A673 (cell line): ENCODE measurements around the gene TMEM203. TPM values are rescaled to one million over a fixed set of nuclear protein-coding genes. Genes with fewer than 3 reads are reported as not detected.

ENCODE experiments used
- BruUV-seq: library from RNA; stranded (reverse); fragments of 400-500 nt; replicated peaks from 2 replicates; lab custom pipeline; 2021; lab: Mats Ljungman, UMichigan
- CTCF ChIA-PET: fragments of 300-600 bp; sonication (Branson Sonifier 250); formaldehyde crosslinking; loops from one replicate; lab custom pipeline; 2022; ENCODE audit warnings: antibody characterized with exemption; lab: Charles Lee
- POLR2A ChIA-PET: fragments of 300-600 bp; sonication (Branson Sonifier 250); formaldehyde crosslinking; loops from one replicate; lab custom pipeline; 2022; ENCODE audit warnings: antibody characterized with exemption; ENCODE audit not compliant: low non-redundant PET; lab: Charles Lee
- DNase-seq: peaks from one replicate; pipeline ENCODE4 v3.0.0-alpha.2; 2015; ENCODE audit warnings: low spot score
- H3K27ac ChIP-seq: fragments of 200-600 bp; sonication (generic); 2 replicates; pipeline ENCODE4 v1.5.1; 2016; ENCODE audit warnings: mixed run types, low read depth, mild to moderate bottlenecking, mixed read lengths, antibody characterized with exemption, low read length; ENCODE audit not compliant: poor library complexity, severe bottlenecking
- H3K27me3 ChIP-seq: fragments of 200-600 bp; sonication (generic); replicated peaks from 2 replicates; pipeline ENCODE4 v1.6.1; 2017; ENCODE audit warnings: mixed run types, low read depth, mild to moderate bottlenecking, mixed read lengths, antibody characterized with exemption, low read length; ENCODE audit not compliant: insufficient read depth, poor library complexity
- H3K36me3 ChIP-seq: fragments of 200-600 bp; sonication (generic); 2 replicates; pipeline ENCODE4 v1.6.1; 2016; ENCODE audit warnings: mixed run types, mild to moderate bottlenecking, mixed read lengths, antibody characterized with exemption, low read length; ENCODE audit not compliant: insufficient read depth, poor library complexity, severe bottlenecking
- H3K4me1 ChIP-seq: fragments of 200-600 bp; sonication (generic); 2 replicates; pipeline ENCODE4 v1.6.1; 2017; ENCODE audit warnings: mixed run types, mild to moderate bottlenecking, mixed read lengths, antibody characterized with exemption, low read length; ENCODE audit not compliant: insufficient read depth, poor library complexity, severe bottlenecking
- H3K4me3 ChIP-seq: fragments of 200-600 bp; sonication (generic); 2 replicates; pipeline ENCODE4 v1.5.1; 2016; ENCODE audit warnings: low read depth, mixed run types, mild to moderate bottlenecking, mixed read lengths, low read length; ENCODE audit not compliant: poor library complexity, severe bottlenecking
- H3K9me3 ChIP-seq: fragments of 200-600 bp; sonication (generic); 2 replicates; pipeline ENCODE4 v1.6.1; 2016; ENCODE audit warnings: mixed run types, low read depth, mild to moderate bottlenecking, mixed read lengths, antibody characterized with exemption, low read length; ENCODE audit not compliant: poor library complexity, severe bottlenecking
- CTCF ChIP-seq: fragments of 300-800, 200-600 bp; sonication (generic); conservative IDR thresholded peaks from 2 replicates; pipeline ENCODE4 v1.5.1; 2017; ENCODE audit warnings: low read depth, mild to moderate bottlenecking, antibody characterized with exemption, low read length, moderate library complexity, mixed read lengths
- EZH2 ChIP-seq: fragments of 200-600 bp; sonication (generic); IDR thresholded peaks from 2 replicates; pipeline ENCODE4 v1.6.1; 2017; ENCODE audit warnings: borderline replicate concordance, low read depth, mild to moderate bottlenecking, mixed read lengths, antibody characterized with exemption, low read length; ENCODE audit not compliant: poor library complexity, severe bottlenecking
- intact Hi-C: fragments of 100-400 bp; cut with micrococcal nuclease; formaldehyde crosslinking; loops from one replicate; pipeline ENCODE4 v1.10.0; 2022; ENCODE audit not compliant: unreplicated experiment
- total RNA-seq: library from RNA; stranded (reverse); gene quantifications from 2 replicates; pipeline ENCODE4 v1.2.3, GENCODE V29; 2021

The TMEM203 gene
- total RNA-seq, 1 experiment from 2014 or later: 37.5 TPM

DNA sequence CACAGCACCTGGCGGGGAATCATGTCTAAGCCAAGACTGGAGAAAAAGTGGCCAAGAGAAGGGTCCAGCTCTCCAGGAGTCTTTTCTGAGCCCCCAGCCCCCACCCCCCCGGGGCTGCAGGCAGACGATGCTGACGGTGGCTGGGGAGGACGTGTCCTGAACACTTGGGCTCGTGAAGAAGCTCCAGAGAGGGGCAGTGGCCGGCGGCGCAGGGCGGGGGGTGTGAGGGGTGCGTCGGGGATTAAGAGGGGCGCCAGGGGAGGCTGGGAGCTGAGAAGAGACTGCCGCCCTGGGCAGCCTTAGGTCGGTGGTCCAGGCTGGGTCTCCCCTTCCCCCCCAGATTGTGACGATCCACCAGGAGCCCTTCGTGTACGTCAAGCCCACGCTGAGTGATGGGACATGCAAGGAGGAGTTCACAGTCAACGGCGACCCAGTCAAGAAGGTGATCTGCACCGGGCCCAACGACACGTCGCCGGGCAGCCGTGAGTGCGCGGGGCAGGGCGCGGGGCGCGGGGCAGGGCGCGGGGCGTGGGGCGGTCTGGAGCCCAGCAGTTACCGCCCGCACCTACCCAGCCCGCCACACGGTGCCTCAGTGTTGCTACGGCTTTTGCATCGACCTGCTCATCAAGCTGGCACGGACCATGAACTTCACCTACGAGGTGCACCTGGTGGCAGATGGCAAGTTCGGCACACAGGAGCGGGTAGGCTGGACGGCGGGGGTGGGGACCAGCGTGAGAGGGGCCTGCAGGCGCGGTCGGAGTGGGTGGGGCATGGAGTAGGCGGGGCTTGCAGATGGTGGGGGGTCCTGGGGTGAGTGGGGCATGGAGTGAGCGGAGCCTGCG lies 44.5 kb downstream of the TMEM203 start:
- no TSS peak for BruUV-seq
- CTCF ChIA-PET: no interaction called here
- Histone ChIP-seq H3K27ac (no peak overlapping the region), H3K4me1 (peaks cover 20% of the 10 kb centered on the region), H3K36me3 (no peaks in the 10 kb centered on the region), H3K9me3 (no peaks in the 10 kb centered on the region), H3K27me3 (peaks cover 71% of the 10 kb centered on the region), H3K4me3 (no peak overlapping the region)
- no peak for DNase-seq
- no peak for TF ChIP-seq CTCF
- no peak for TF ChIP-seq EZH2
- POLR2A ChIA-PET: no interaction called here
- intact Hi-C loops: no loop called here

DNA sequence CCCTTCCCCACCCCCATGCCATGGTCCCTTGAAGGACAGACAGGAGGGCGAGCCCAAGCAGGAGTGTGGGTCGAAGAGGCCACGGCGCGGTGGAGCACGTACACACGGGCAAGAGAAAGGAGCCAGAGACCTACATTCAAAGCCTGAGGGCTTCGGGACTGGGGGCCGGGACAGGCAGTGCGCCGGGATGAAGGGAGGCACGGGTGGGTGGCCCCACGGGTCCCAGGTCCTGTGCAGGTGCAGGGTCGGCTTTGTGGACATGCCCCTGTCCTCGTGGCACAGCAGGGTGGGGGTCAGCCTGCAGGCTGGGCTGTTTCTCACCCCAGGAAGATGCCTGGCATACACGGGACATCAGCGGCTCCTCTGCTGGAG lies 45.4 kb downstream of the TMEM203 start:
- CTCF ChIA-PET: no interaction called here
- Histone ChIP-seq H3K27ac (no peak overlapping the region), H3K27me3 (peaks cover 62% of the 10 kb centered on the region), H3K4me3 (no peak overlapping the region), H3K36me3 (no peaks in the 10 kb centered on the region), H3K4me1 (peaks cover 20% of the 10 kb centered on the region), H3K9me3 (no peaks in the 10 kb centered on the region)
- intact Hi-C loops: no loop called here
- POLR2A ChIA-PET: no interaction called here
- TF ChIP-seq CTCF (no peak), EZH2 (no peak)
- no TSS peak for BruUV-seq
- DNase-seq: no peak

DNA sequence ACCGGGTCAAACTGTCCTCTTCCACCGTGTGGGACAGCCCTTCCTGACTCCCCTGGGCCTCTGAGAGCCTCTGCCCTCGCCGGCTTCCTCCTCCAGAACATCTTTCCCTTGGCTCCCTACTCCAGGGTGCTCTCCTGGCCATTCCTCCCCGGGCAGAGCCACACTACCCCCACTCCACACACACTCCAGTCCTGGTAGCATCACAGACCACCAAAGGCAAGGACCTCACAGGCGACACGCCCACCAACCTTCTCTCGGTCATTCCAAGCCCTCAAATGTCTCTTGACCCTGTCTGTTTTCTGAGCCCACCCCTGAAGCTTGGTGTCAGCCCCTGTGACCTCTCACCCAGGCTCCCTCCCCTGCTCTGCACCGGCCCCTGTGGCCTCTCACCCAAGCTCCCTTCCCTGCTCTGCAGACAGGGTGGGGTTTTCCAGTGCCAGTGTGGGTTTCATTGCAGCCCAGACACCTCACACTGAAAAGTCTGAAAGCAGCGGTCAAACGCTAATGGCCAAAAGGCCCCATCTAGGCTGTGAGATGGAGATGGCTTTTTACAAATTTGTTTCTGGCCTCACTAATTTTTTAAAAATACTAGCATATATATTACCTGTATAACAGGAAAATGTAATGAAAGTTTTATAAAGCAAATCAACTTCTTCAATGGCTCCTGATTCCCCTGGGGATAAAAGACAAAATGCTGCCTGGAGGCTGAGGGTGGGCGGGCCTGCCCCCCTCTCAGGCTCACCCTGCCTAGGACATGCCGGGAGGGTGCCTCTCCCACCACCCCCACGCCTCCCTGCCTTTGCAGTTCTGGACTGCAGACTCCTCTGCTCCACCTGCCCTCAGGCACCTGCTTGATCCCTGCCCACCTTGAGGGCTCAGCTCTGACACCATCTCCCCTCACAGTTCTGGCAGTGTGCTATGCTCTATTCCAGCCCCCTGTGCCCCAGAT lies 46.1 kb downstream of the TMEM203 start:
- no TSS peak for BruUV-seq
- ChIA-PET CTCF (no interaction called here), POLR2A (no interaction called here)
- no peaks in the 10 kb centered on the region for H3K9me3 ChIP-seq
- DNase-seq: no peak
- TF ChIP-seq EZH2 (no peak), CTCF (no peak)
- no peaks in the 10 kb centered on the region for H3K36me3 ChIP-seq
- H3K27ac ChIP-seq: no peak overlapping the region
- H3K27me3 ChIP-seq: peaks cover 55% of the 10 kb centered on the region
- no peak overlapping the region for H3K4me3 ChIP-seq
- H3K4me1 ChIP-seq: peaks cover 20% of the 10 kb centered on the region
- intact Hi-C loops: no loop called here
